HEK293 (cell line): ENCODE results near the gene HID1.

Experiments used
- AEBP2 ChIP-seq: fragments of 450-650 bp; formaldehyde crosslinking; IDR thresholded peaks from 2 replicates; pipeline ENCODE4 v1.5.1; 2016; ENCODE audit warnings: missing biosample characterization, missing genetic modification characterization, borderline replicate concordance
- BCL11B ChIP-seq: fragments of 450-650 bp; formaldehyde crosslinking; IDR thresholded peaks from 2 replicates; pipeline ENCODE4 v1.5.1; 2016; ENCODE audit warnings: low read depth, missing biosample characterization, missing genetic modification characterization
- FEZF1 ChIP-seq: fragments of 450-650 bp; formaldehyde crosslinking; IDR thresholded peaks from 2 replicates; pipeline ENCODE4 v1.5.1; 2016; ENCODE audit warnings: missing biosample characterization, missing genetic modification characterization
- HOXC10 ChIP-seq: sonication (generic); formaldehyde crosslinking; IDR thresholded peaks from 2 replicates; pipeline ENCODE4 v1.8.1; 2023; ENCODE audit warnings: mild to moderate bottlenecking, missing genetic modification reagents
- KLF7 ChIP-seq: fragments of 450-650 bp; formaldehyde crosslinking; IDR thresholded peaks from 2 replicates; pipeline ENCODE4 v1.5.1; 2016; ENCODE audit warnings: missing biosample characterization, missing genetic modification characterization, borderline replicate concordance
- KLF8 ChIP-seq: fragments of 450-650 bp; formaldehyde crosslinking; IDR thresholded peaks from 2 replicates; pipeline ENCODE4 v1.5.1; 2016; ENCODE audit warnings: missing biosample characterization, missing genetic modification characterization
- MYNN ChIP-seq: fragments of 450-650 bp; formaldehyde crosslinking; IDR thresholded peaks from 2 replicates; pipeline ENCODE4 v1.5.1; 2016; ENCODE audit warnings: missing biosample characterization, missing genetic modification characterization, borderline replicate concordance
- RBAK ChIP-seq: fragments of 450-650 bp; formaldehyde crosslinking; IDR thresholded peaks from 2 replicates; pipeline ENCODE4 v1.5.1; 2016; ENCODE audit warnings: missing biosample characterization, missing genetic modification characterization
- SCRT1 ChIP-seq: fragments of 450-650 bp; formaldehyde crosslinking; IDR thresholded peaks from 2 replicates; pipeline ENCODE4 v1.5.1; 2016; ENCODE audit warnings: missing biosample characterization, missing genetic modification characterization, borderline replicate concordance
- SETDB1 ChIP-seq: IDR thresholded peaks from one replicate; pipeline ENCODE4 v1.6.1; 2017; ENCODE audit warnings: mild to moderate bottlenecking, low read length, moderate library complexity, mixed read lengths; ENCODE audit not compliant: insufficient read length
- TSHZ1 ChIP-seq: fragments of 450-650 bp; formaldehyde crosslinking; IDR thresholded peaks from 2 replicates; pipeline ENCODE4 v1.5.1; 2016; ENCODE audit warnings: missing biosample characterization, missing genetic modification characterization, borderline replicate concordance
- ZFHX2 ChIP-seq: fragments of 450-650 bp; formaldehyde crosslinking; conservative IDR thresholded peaks from 2 replicates; pipeline ENCODE4 v1.5.1; 2016; ENCODE audit warnings: missing biosample characterization, missing genetic modification characterization
- ZFP41 ChIP-seq: fragments of 450-650 bp; formaldehyde crosslinking; IDR thresholded peaks from 2 replicates; pipeline ENCODE4 v1.5.1; 2016; ENCODE audit warnings: missing biosample characterization, missing genetic modification characterization, borderline replicate concordance
- ZFP69B ChIP-seq: fragments of 450-650 bp; formaldehyde crosslinking; IDR thresholded peaks from 2 replicates; pipeline ENCODE4 v1.5.1; 2016; ENCODE audit warnings: missing biosample characterization, missing genetic modification characterization
- ZNF133 ChIP-seq: fragments of 450-650 bp; formaldehyde crosslinking; IDR thresholded peaks from 2 replicates; pipeline ENCODE4 v1.5.1; 2016; ENCODE audit warnings: missing biosample characterization, missing genetic modification characterization
- ZNF140 ChIP-seq: fragments of 450-650 bp; formaldehyde crosslinking; IDR thresholded peaks from 2 replicates; pipeline ENCODE4 v1.5.1; 2016; ENCODE audit warnings: missing biosample characterization, missing genetic modification characterization
- ZNF146 ChIP-seq: fragments of 450-650 bp; formaldehyde crosslinking; IDR thresholded peaks from 2 replicates; pipeline ENCODE4 v1.5.1; 2016; ENCODE audit warnings: missing biosample characterization, missing genetic modification characterization
- ZNF174 ChIP-seq: fragments of 450-650 bp; formaldehyde crosslinking; IDR thresholded peaks from 2 replicates; pipeline ENCODE4 v1.5.0; 2017; ENCODE audit warnings: missing biosample characterization, mild to moderate bottlenecking, missing genetic modification characterization
- ZNF184 ChIP-seq: fragments of 450-650 bp; IDR thresholded peaks from 2 replicates; pipeline ENCODE4 v1.5.1; 2018; ENCODE audit warnings: missing biosample characterization, mild to moderate bottlenecking, missing genetic modification characterization
- ZNF23 ChIP-seq: fragments of 450-650 bp; formaldehyde crosslinking; IDR thresholded peaks from 2 replicates; pipeline ENCODE4 v1.5.1; 2016; ENCODE audit warnings: missing biosample characterization, missing genetic modification characterization, borderline replicate concordance
- ZNF24 ChIP-seq: fragments of 450-650 bp; formaldehyde crosslinking; IDR thresholded peaks from 2 replicates; pipeline ENCODE4 v1.5.1; 2016; ENCODE audit warnings: missing biosample characterization, missing genetic modification characterization
- ZNF280D ChIP-seq: fragments of 450-650 bp; formaldehyde crosslinking; IDR thresholded peaks from 2 replicates; pipeline ENCODE4 v1.5.1; 2016; ENCODE audit warnings: missing biosample characterization, missing genetic modification characterization
- ZNF311 ChIP-seq: fragments of 450-650 bp; formaldehyde crosslinking; IDR thresholded peaks from 2 replicates; pipeline ENCODE4 v1.5.1; 2017; ENCODE audit warnings: missing biosample characterization, missing genetic modification characterization, borderline replicate concordance
- ZNF416 ChIP-seq: fragments of 450-650 bp; formaldehyde crosslinking; IDR thresholded peaks from 2 replicates; pipeline ENCODE4 v1.5.1; 2016; ENCODE audit warnings: missing biosample characterization, missing genetic modification characterization
- ZNF514 ChIP-seq: fragments of 450-650 bp; formaldehyde crosslinking; IDR thresholded peaks from 2 replicates; pipeline ENCODE4 v1.5.1; 2016; ENCODE audit warnings: missing biosample characterization, missing genetic modification characterization
- ZNF571 ChIP-seq: fragments of 450-650 bp; formaldehyde crosslinking; IDR thresholded peaks from 2 replicates; pipeline ENCODE4 v1.5.0; 2017; ENCODE audit warnings: missing biosample characterization, missing genetic modification characterization
- ZNF621 ChIP-seq: fragments of 450-650 bp; formaldehyde crosslinking; IDR thresholded peaks from 2 replicates; pipeline ENCODE4 v1.5.1; 2017; ENCODE audit warnings: missing biosample characterization, missing genetic modification characterization
- ZNF626 ChIP-seq: fragments of 450-650 bp; sonication (Bioruptor Pico); formaldehyde crosslinking; IDR thresholded peaks from 2 replicates; pipeline ENCODE4 v1.5.1; 2018; ENCODE audit warnings: missing biosample characterization, missing genetic modification characterization, inconsistent platforms
- ZNF639 ChIP-seq: fragments of 450-650 bp; formaldehyde crosslinking; IDR thresholded peaks from 2 replicates; pipeline ENCODE4 v1.5.1; 2016; ENCODE audit warnings: missing biosample characterization, missing genetic modification characterization
- ZNF660 ChIP-seq: fragments of 450-650 bp; IDR thresholded peaks from 2 replicates; pipeline ENCODE4 v1.5.1; 2018; ENCODE audit warnings: missing biosample characterization, mild to moderate bottlenecking, missing genetic modification characterization
- ZNF670 ChIP-seq: fragments of 450-650 bp; formaldehyde crosslinking; IDR thresholded peaks from 2 replicates; pipeline ENCODE4 v1.5.1; 2016; ENCODE audit warnings: missing biosample characterization, missing genetic modification characterization, low read depth
- ZNF785 ChIP-seq: fragments of 450-650 bp; formaldehyde crosslinking; IDR thresholded peaks from 2 replicates; pipeline ENCODE4 v1.5.1; 2016; ENCODE audit warnings: missing biosample characterization, missing genetic modification characterization
- ZNF792 ChIP-seq: fragments of 450-650 bp; formaldehyde crosslinking; IDR thresholded peaks from 2 replicates; pipeline ENCODE4 v1.5.1; 2016; ENCODE audit warnings: missing biosample characterization, missing genetic modification characterization

Gene HID1

GRCh38 chr17:74987909-74988711 is 15.6 kb upstream of the HID1 start (continued):
- TF ChIP-seq FEZF1 (no peak), TSHZ1 (no peak), SETDB1 (no peak), ZNF660 (0 out of 2 replicates have a peak, but pooled peaks have one; percentile 8), ZNF670 (tag by site-specific recombination) (no peak), ZNF416 (tag by site-specific recombination) (no peak), ZFP69B (tag by site-specific recombination) (no peak), ZNF280D (tag by site-specific recombination) (no peak), HOXC10 (CRISPR knock-in tag) (no peak), ZNF140 (tag by site-specific recombination) (no peak), ZNF146 (no peak), ZNF639 (no peak), ZNF626 (tag by site-specific recombination) (no peak), BCL11B (tag by site-specific recombination) (no peak), ZNF571 (tag by site-specific recombination) (no peak), ZNF184 (no peak), ZNF24 (tag by site-specific recombination) (no peak), KLF8 (tag by site-specific recombination) (peak; percentile 80), ZFHX2 (tag by site-specific recombination) (peak; percentile 72), MYNN (tag by site-specific recombination) (no peak), RBAK (tag by site-specific recombination) (no peak), ZNF621 (no peak), ZNF792 (tag by site-specific recombination) (no peak), SCRT1 (tag by site-specific recombination) (no peak), AEBP2 (no peak), ZNF514 (no peak), ZNF311 (tag by site-specific recombination) (no peak), ZNF133 (tag by site-specific recombination) (no peak), ZFP41 (tag by site-specific recombination) (no peak), ZNF174 (tag by site-specific recombination) (no peak), KLF7 (tag by site-specific recombination) (no peak), ZNF785 (no peak), ZNF23 (tag by site-specific recombination) (no peak)
